GM12878 (cell line): ENCODE data around the gene HTD2. TPM values are rescaled to one million over a fixed set of nuclear protein-coding genes. Genes with fewer than 3 reads are reported as not detected.

ENCODE experiments used
- ATAC-seq: fragments of 200-7000 bp; cut with Tn5 transposase; 3 replicates; pipeline ENCODE4 v1.9.1; 2020; ENCODE audit warnings: mild to moderate bottlenecking, moderate library complexity
- BruUV-seq: library from RNA; stranded (reverse); fragments of 400-500 nt; replicated peaks from 2 replicates; lab custom pipeline; 2021; lab: Mats Ljungman, UMichigan
- CTCF ChIA-PET: fragments of 300-600 bp; sonication (Branson Sonifier 250); formaldehyde crosslinking; extraction: SDS; loops from one replicate; lab custom pipeline; 2021; ENCODE audit warnings: inconsistent platforms; lab: Yijun Ruan, JAX
- POLR2A ChIA-PET: fragments of 350-600 bp; formaldehyde crosslinking; extraction: SDS; loops from one replicate; lab custom pipeline; 2021; ENCODE audit warnings: inconsistent platforms; lab: Charles Lee
- RAD21 ChIA-PET: fragments of 300-600 bp; sonication (Branson Sonifier 250); formaldehyde crosslinking; loops from one replicate; lab custom pipeline; 2023; ENCODE audit warnings: antibody characterized with exemption; ENCODE audit not compliant: unreplicated experiment; lab: Charles Lee
- SMC1A ChIA-PET: fragments of 300-600 bp; sonication (Branson Sonifier 250); formaldehyde crosslinking; loops from one replicate; lab custom pipeline; 2023; ENCODE audit not compliant: unreplicated experiment, uncharacterized antibody; lab: Charles Lee
- DNase-seq: peaks from one replicate; pipeline ENCODE4 v3.0.0-alpha.2; 2011; ENCODE audit warnings: low read depth, low spot score
- FAIRE-seq: peaks from 3 replicates; lab custom pipeline; 2011; peaks lifted over from hg19 to GRCh38; lab: Jason Lieb, UNC
- H2AFZ ChIP-seq: 2 replicates; pipeline ENCODE4 v1.6.0; 2011; ENCODE audit warnings: low read depth, low read length, control low read depth; ENCODE audit not compliant: control insufficient read depth
- H3K27ac ChIP-seq: 2 replicates; pipeline ENCODE4 v1.5.1; 2011; ENCODE audit warnings: control low read depth; ENCODE audit not compliant: control insufficient read depth, insufficient read depth
- H3K27me3 ChIP-seq, 2 experiments: replicated peaks in 1 of 2; 2 replicates each; pipeline versions ENCODE4 v1.6.0 to v1.6.1; 2011; ENCODE audit warnings: low read length in 1 of 2; ENCODE audit not compliant: control insufficient read depth in 2 of 2, insufficient read depth in 2 of 2
- H3K36me3 ChIP-seq, 2 experiments: 2 replicates each; pipeline ENCODE4 v1.5.1; 2011; ENCODE audit warnings: low read length in 1 of 2; ENCODE audit not compliant: control insufficient read depth in 2 of 2, insufficient read depth in 2 of 2
- H3K4me1 ChIP-seq: 2 replicates; pipeline ENCODE4 v1.6.1; 2011; ENCODE audit warnings: mild to moderate bottlenecking, low read length, moderate library complexity, mixed read lengths; ENCODE audit not compliant: control insufficient read depth, insufficient read depth
- H3K4me2 ChIP-seq: 2 replicates; pipeline ENCODE4 v1.6.0; 2011; ENCODE audit warnings: control low read depth; ENCODE audit not compliant: control insufficient read depth, insufficient read depth
- H3K4me3 ChIP-seq: fragments of 200-600 bp; sonication (generic); 2 replicates; pipeline ENCODE4 v1.5.1; 2016
- H3K79me2 ChIP-seq: 2 replicates; pipeline ENCODE4 v1.6.0; 2011; ENCODE audit warnings: low read length; ENCODE audit not compliant: control insufficient read depth, insufficient read depth
- H3K9ac ChIP-seq: 2 replicates; pipeline ENCODE4 v1.8.0; 2011; ENCODE audit warnings: low read length, control low read depth, mixed read lengths; ENCODE audit not compliant: control insufficient read depth, insufficient read depth
- H3K9me3 ChIP-seq: replicated peaks from 3 replicates; pipeline ENCODE4 v1.5.1; 2011; ENCODE audit warnings: mild to moderate bottlenecking, low read length; ENCODE audit not compliant: control insufficient read depth, insufficient read depth
- H4K20me1 ChIP-seq: 2 replicates; pipeline ENCODE4 v1.6.0; 2011; ENCODE audit not compliant: control insufficient read depth, insufficient read depth
- ASH2L ChIP-seq: fragments of 300-600, 200-600 bp; sonication (generic); IDR thresholded peaks from 2 replicates; pipeline ENCODE4 v1.6.1; 2017; ENCODE audit warnings: low read depth, mild to moderate bottlenecking, borderline replicate concordance
- CREM ChIP-seq: IDR thresholded peaks from 2 replicates; pipeline ENCODE4 v1.6.1; 2014; ENCODE audit warnings: antibody characterized with exemption, low read depth
- EGR1 ChIP-seq, 2 experiments: IDR thresholded peaks; 1 replicate in 1 of 2; 2 replicates in 1 of 2; pipeline ENCODE4 v1.6.1; 2011 to 2012; ENCODE audit warnings: low read depth in 2 of 2, low read length in 2 of 2, borderline replicate concordance in 1 of 2, mild to moderate bottlenecking in 1 of 2, moderate library complexity in 1 of 2
- MLLT1 ChIP-seq: fragments of 450-650 bp; IDR thresholded peaks from 2 replicates; pipeline ENCODE4 v1.6.1; 2016; ENCODE audit warnings: mild to moderate bottlenecking
- NR2C1 ChIP-seq: fragments of 450-650 bp; IDR thresholded peaks from 2 replicates; pipeline ENCODE4 v1.6.1; 2017; ENCODE audit warnings: antibody characterized with exemption, mild to moderate bottlenecking, moderate library complexity
- NR2C2 ChIP-seq: IDR thresholded peaks from 2 replicates; pipeline ENCODE4 v1.6.1; 2011; ENCODE audit warnings: borderline replicate concordance, low read depth; ENCODE audit not compliant: control insufficient read depth, insufficient read length
- PBX3 ChIP-seq: IDR thresholded peaks from 2 replicates; pipeline ENCODE4 v1.6.1; 2011; ENCODE audit warnings: mild to moderate bottlenecking, low read depth, low read length, moderate library complexity; ENCODE audit not compliant: insufficient replicate concordance
- WRNIP1 ChIP-seq: IDR thresholded peaks from 2 replicates; pipeline ENCODE4 v1.6.1; 2011; ENCODE audit warnings: low read depth, low read length, improper control_type of control experiment, borderline replicate concordance
- ZBTB11 ChIP-seq: fragments of 450-650 bp; formaldehyde crosslinking; IDR thresholded peaks from 2 replicates; pipeline ENCODE4 v1.5.0; 2022; ENCODE audit warnings: mild to moderate bottlenecking, missing genetic modification characterization
- WGBS: methylation state at CpG from one replicate; pipeline ENCODE4 v1.1.6; 2016; ENCODE audit warnings: low lambda C conversion rate; ENCODE audit not compliant: insufficient replicate concordance, insufficient coverage; ENCODE audit errors: missing lambda C conversion rate; 5-methylcytosine and 5-hydroxymethylcytosine counted together
- in situ Hi-C: fragments of 300-500 bp; cut with MboI; formaldehyde crosslinking; loops from 9 replicates; pipeline ENCODE4 v1.14.3; 2018; ENCODE audit warnings: mixed read lengths
- intact Hi-C: fragments of 100-400 bp; cut with micrococcal nuclease; formaldehyde crosslinking; loops from one replicate; pipeline ENCODE4 v1.14.2; 2022; ENCODE audit not compliant: unreplicated experiment
- polyA plus RNA-seq, 11 experiments: library from polyadenylated mRNA; depleted of rRNA in 4 of 11; unstranded in 6 of 11; stranded (reverse) in 5 of 11; fragments of >200 nt; fragmentation: Nextera tagmentation in 4 of 11; fragmentation: Illumina TruSeq in 1 of 11; extraction: Ambion mirVana in 4 of 11; extraction: Trizol in 1 of 11; gene quantifications; 1 replicate in 1 of 11; 2 replicates in 10 of 11; pipeline versions ENCODE4 v1.2.1 to v1.2.3, GENCODE V29; 2011 to 2016; ENCODE audit warnings: inconsistent platforms in 2 of 11, missing spikeins in 2 of 11, low read depth in 1 of 11
- total RNA-seq, 4 experiments: library from RNA; depleted of rRNA in 3 of 4; stranded (reverse); fragments of >200 nt in 3 of 4; fragmentation: Illumina TruSeq in 1 of 4; extraction: Trizol in 1 of 4; gene quantifications; 2 replicates each; pipeline versions ENCODE4 v1.2.1 to v1.2.3, GENCODE V29; 2013 to 2021
- TF ChIP-seq, protein P1 (sequence below): IDR thresholded peaks from 2 replicates; pipeline ENCODE4 v1.6.1; 2011; ENCODE audit warnings: low read depth, mild to moderate bottlenecking, low read length, moderate library complexity, borderline replicate concordance; ENCODE audit errors: extremely low read depth
- TF ChIP-seq, protein P2 (sequence below): fragments of 450-650 bp; IDR thresholded peaks from 2 replicates; pipeline ENCODE4 v1.6.1; 2017; ENCODE audit warnings: low read depth, mild to moderate bottlenecking, moderate library complexity

The HTD2 gene
- total and polyA plus RNA-seq, 10 of the 15 experiments (the other 5 are each of a cell fraction or from before 2014, with no cell fraction given), result 5.9 to 24.7 (median 9.5) TPM

- Histone ChIP-seq H3K4me2 (peak overlapping the region; percentile 82), H3K4me1 (peaks cover 10% of the 10 kb centered on the region; the same call in 1 of the 2 replicates), H3K36me3 (no peaks in the 10 kb centered on the region), H3K27me3 (no peaks in the 10 kb centered on the region), H2AFZ (peak overlapping the region; percentile 85), H4K20me1 (no peaks in the 10 kb centered on the region), H3K79me2 (peaks cover 10% of the 10 kb centered on the region), H3K4me3 (peak overlapping the region; percentile 93), H3K9me3 (no peaks in the 10 kb centered on the region), H3K9ac (peak overlapping the region; percentile 62), H3K27ac (no peak overlapping the region; the same call in none of the 2 replicates)
- intact Hi-C loops, result loop anchor here (1.0 to 2.0 kb wide), 2 partner anchors 81 to 159 kb away; partner anchors contain the start of gene KCTD6
- 5% methylated on average over 20 of the region's 37 CpGs for WGBS
- peak; percentile 66 for ATAC-seq
- no TSS peak for BruUV-seq
- ChIA-PET RAD21 (interaction anchor here (0.9 to 7.5 kb wide), 16 partner anchors 8 to 162 kb away, joined by 3 to 149 read pairs (median 6); partner anchors contain the start of genes HTD2, KCTD6, PDHB and RPP14), CTCF (interaction anchor here (0.7 to 8.9 kb wide), 24 partner anchors 9 to 325 kb away, joined by 3 to 204 read pairs (median 4); partner anchors contain the start of genes FLNB, HTD2, KCTD6 and RPP14), POLR2A (interaction anchor here (0.5 to 12.4 kb wide), 8 partner anchors 9 to 146 kb away, joined by 3 to 221 read pairs (median 4); partner anchors contain the start of genes HTD2 and RPP14), SMC1A (interaction anchor here (0.6 to 13.1 kb wide), 18 partner anchors 9 to 166 kb away, joined by 3 to 324 read pairs (median 5); partner anchors contain the start of genes HTD2, KCTD6 and RPP14)
- in situ Hi-C loops, result no loop called here
- DNase-seq, result no peak
- FAIRE-seq, result no peak
- TF ChIP-seq CREM (no peak), ASH2L (no peak), EGR1 (IDR thresholded peaks at IDR 0.05; ENCODE audit: borderline replicate concordance in 1 of 2, low read depth in 2 of 2, low read length in 2 of 2) (peak in 1 of 2 experiments; percentile 2; a peak in 1 of 3 replicates), WRNIP1 (no peak), NR2C1 (no peak), NR2C2 (no peak), ZBTB11 (CRISPR knock-in tag) (no peak), MLLT1 (no peak), PBX3 (no peak)
- TF ChIP-seq, protein P1, sequence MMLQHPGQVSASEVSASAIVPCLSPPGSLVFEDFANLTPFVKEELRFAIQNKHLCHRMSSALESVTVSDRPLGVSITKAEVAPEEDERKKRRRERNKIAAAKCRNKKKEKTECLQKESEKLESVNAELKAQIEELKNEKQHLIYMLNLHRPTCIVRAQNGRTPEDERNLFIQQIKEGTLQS, result no peak
- TF ChIP-seq, protein P2, sequence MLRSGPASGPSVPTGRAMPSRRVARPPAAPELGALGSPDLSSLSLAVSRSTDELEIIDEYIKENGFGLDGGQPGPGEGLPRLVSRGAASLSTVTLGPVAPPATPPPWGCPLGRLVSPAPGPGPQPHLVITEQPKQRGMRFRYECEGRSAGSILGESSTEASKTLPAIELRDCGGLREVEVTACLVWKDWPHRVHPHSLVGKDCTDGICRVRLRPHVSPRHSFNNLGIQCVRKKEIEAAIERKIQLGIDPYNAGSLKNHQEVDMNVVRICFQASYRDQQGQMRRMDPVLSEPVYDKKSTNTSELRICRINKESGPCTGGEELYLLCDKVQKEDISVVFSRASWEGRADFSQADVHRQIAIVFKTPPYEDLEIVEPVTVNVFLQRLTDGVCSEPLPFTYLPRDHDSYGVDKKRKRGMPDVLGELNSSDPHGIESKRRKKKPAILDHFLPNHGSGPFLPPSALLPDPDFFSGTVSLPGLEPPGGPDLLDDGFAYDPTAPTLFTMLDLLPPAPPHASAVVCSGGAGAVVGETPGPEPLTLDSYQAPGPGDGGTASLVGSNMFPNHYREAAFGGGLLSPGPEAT, result 0 out of 2 replicates have a peak, but pooled peaks have one; percentile 19
These were observed 27.1 kb downstream of the HTD2 start for GRCh38 chr3:58333206-58334012.
